Natural killer cell (primary cell): Measurements from ENCODE around the gene SCYGR1. TPM values are rescaled to one million over a fixed set of nuclear protein-coding genes. Genes with fewer than 3 reads are reported as not detected.
"Not testable (repeated sequence)": the region's sequence is repeated elsewhere in the genome, so short reads cannot be mapped to it uniquely, and the experiment has no call there.

ENCODE experiments used
- ATAC-seq, 3 donors: fragments of 150-1000 bp in 2 of 3; fragments of 200-7000 bp in 1 of 3; cut with Tn5 transposase; 1 replicate in 1 of 3; 2 replicates in 2 of 3; pipeline ENCODE4 v1.10.0; 2021; ENCODE audit warnings: mild to moderate bottlenecking in 2 of 3, moderate library complexity in 2 of 3
- DNase-seq, 2 donors: peaks; one replicate each; pipeline versions ENCODE4 v3.0.0 to v3.0.0-alpha.2; 2013 to 2021; ENCODE audit warnings: mixed read lengths in 1 of 2
- H3K27ac ChIP-seq: one replicate; pipeline ENCODE4 v1.5.1; 2013; ENCODE audit warnings: mild to moderate bottlenecking, low read length
- H3K27me3 ChIP-seq: one replicate; pipeline ENCODE4 v1.6.1; 2013; ENCODE audit warnings: low read length; ENCODE audit not compliant: control insufficient read depth, insufficient read depth
- H3K36me3 ChIP-seq: one replicate; pipeline ENCODE4 v1.6.1; 2013; ENCODE audit warnings: low read length; ENCODE audit not compliant: control insufficient read depth, insufficient read depth
- H3K4me1 ChIP-seq: one replicate; pipeline ENCODE4 v1.6.1; 2013; ENCODE audit warnings: low read length; ENCODE audit not compliant: control insufficient read depth, insufficient read depth
- H3K4me3 ChIP-seq: one replicate; pipeline ENCODE4 v1.5.1; 2013; ENCODE audit warnings: low read length
- H3K9me3 ChIP-seq: one replicate; pipeline ENCODE4 v1.6.1; 2013; ENCODE audit warnings: low read length; ENCODE audit not compliant: control insufficient read depth, insufficient read depth
- H3K27ac Mint-ChIP-seq, 2 donors: one replicate each; pipeline ENCODE4 v1.8.0; 2022; ENCODE audit warnings: mild to moderate bottlenecking in 2 of 2, mixed read lengths in 2 of 2, moderate library complexity in 1 of 2
- H3K27me3 Mint-ChIP-seq, 2 donors: one replicate each; pipeline ENCODE4 v1.8.0; 2022; ENCODE audit warnings: low read depth in 2 of 2, mixed read lengths in 2 of 2
- H3K36me3 Mint-ChIP-seq: one replicate; pipeline ENCODE4 v1.8.0; 2022; ENCODE audit warnings: mixed read lengths
- H3K4me1 Mint-ChIP-seq, 2 donors: one replicate each; pipeline ENCODE4 v1.8.0; 2022; ENCODE audit warnings: mixed read lengths in 2 of 2
- H3K4me3 Mint-ChIP-seq: one replicate; pipeline ENCODE4 v1.8.0; 2022; ENCODE audit warnings: mild to moderate bottlenecking, moderate library complexity, mixed read lengths
- H3K9me3 Mint-ChIP-seq, 2 donors: one replicate each; pipeline ENCODE4 v1.8.0; 2022; ENCODE audit warnings: mixed read lengths in 2 of 2
- CTCF ChIP-seq: fragments of 200-600 bp; IDR thresholded peaks from one replicate; pipeline ENCODE4 v1.8.0; 2022; ENCODE audit warnings: antibody characterized with exemption
- WGBS: methylation state at CpG from one replicate; pipeline ENCODE4 v1.1.7; 2013; ENCODE audit warnings: missing lambda C conversion rate; ENCODE audit not compliant: insufficient coverage; 5-methylcytosine and 5-hydroxymethylcytosine counted together
- intact Hi-C: fragments of 100-400 bp; cut with micrococcal nuclease; formaldehyde crosslinking; loops from one replicate; pipeline ENCODE4 v1.14.2; 2022
- total RNA-seq, 4 donors: library from RNA; stranded (reverse); fragments of 120-200 nt in 1 of 4; gene quantifications; one replicate each; pipeline versions ENCODE4 v1.2.3 to v1.2.4, GENCODE V29; 2013 to 2022

SCYGR1 gene
- total RNA-seq: not detected
- not detected for total RNA-seq (2013)

DNA sequence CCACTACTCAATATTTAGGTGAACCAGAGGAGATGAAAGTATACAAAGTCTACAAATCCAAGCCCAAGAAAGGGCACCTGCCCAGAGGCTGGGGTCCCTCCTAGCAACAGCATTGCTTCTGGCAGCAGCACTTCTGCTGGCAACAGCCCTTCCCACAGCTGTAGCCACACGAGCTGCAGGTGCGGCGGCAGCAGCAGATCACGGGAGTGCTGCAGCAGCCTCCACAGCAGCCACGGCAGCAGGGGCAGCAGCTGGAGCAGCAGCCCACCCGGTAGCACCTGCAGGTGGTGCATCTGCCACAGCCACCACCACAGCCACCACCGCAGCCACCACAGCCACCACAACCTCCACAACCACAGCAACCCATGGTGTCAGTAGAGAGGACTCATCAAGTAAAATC, at the start of gene SCYGR1:
Gene SCYGR1 (minus strand): TSS at position 367 of the 400 bp plus-strand sequence. CDS start 0 bp downstream, at position 367.
- H3K36me3 Mint-ChIP-seq, H3K4me1 Mint-ChIP-seq, H3K4me1 ChIP-seq, H3K27ac Mint-ChIP-seq, ATAC-seq, H3K27ac ChIP-seq, H3K4me3 ChIP-seq, H3K9me3 ChIP-seq, H3K36me3 ChIP-seq, intact Hi-C loops, H3K27me3 ChIP-seq, H3K4me3 Mint-ChIP-seq, DNase-seq, H3K9me3 Mint-ChIP-seq: not testable (repeated sequence)
- WGBS: 37% methylated on average over 7 of the region's 7 CpGs
- peaks cover 7 to 10% of the 10 kb centered on the region in 2 donors for H3K27me3 Mint-ChIP-seq

GRCh38 chr2:227436436-227437174, 48.9 kb upstream of the SCYGR1 start:
- H3K4me1 Mint-ChIP-seq: no peaks in the 10 kb centered on the region
- H3K9me3 Mint-ChIP-seq: peaks cover 0 to 8% of the 10 kb centered on the region in 2 donors
- H3K36me3 ChIP-seq: no peaks in the 10 kb centered on the region
- peaks cover 11% of the 10 kb centered on the region for H3K36me3 Mint-ChIP-seq
- DNase-seq (no peak), ATAC-seq (no peak)
- peaks cover 5 to 9% of the 10 kb centered on the region in 2 donors for H3K27me3 Mint-ChIP-seq
- intact Hi-C loops: no loop called here
- no peak overlapping the region for H3K27ac Mint-ChIP-seq
- no peak overlapping the region for H3K4me3 ChIP-seq
- H3K4me1 ChIP-seq: no peaks in the 10 kb centered on the region
- H3K9me3 ChIP-seq: peaks cover 17% of the 10 kb centered on the region
- H3K4me3 Mint-ChIP-seq: no peak overlapping the region
- WGBS: 84% methylated on average over 5 of the region's 7 CpGs
- TF ChIP-seq CTCF: no peak
- H3K27me3 ChIP-seq: no peaks in the 10 kb centered on the region
- no peak overlapping the region for H3K27ac ChIP-seq

DNA sequence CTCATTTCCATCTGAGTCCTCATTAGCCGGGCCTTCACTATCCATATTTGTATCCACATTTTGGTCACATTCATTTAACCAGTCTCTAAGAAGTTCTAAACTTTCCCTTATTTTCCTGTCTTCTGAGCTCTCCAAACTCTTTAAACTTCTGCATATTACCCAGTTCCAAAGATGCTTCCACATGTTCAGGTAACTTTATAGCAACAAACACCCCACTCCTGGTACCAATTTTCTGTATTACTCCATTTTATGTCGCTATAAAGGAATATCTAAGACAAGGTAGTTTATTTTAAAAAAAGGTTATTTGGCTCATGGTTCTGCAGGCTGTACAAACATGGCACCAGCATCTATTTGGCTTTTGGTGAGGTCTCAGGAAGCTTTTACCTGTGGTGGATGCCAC, 45.4 kb upstream of the SCYGR1 start:
- no peak for TF ChIP-seq CTCF
- peaks cover 0 to 5% of the 10 kb centered on the region in 2 donors for H3K27me3 Mint-ChIP-seq
- no peak for DNase-seq
- no peaks in the 10 kb centered on the region for H3K36me3 ChIP-seq
- H3K27me3 ChIP-seq: no peaks in the 10 kb centered on the region
- H3K4me1 Mint-ChIP-seq: no peaks in the 10 kb centered on the region
- peaks cover 17% of the 10 kb centered on the region for H3K9me3 ChIP-seq
- H3K36me3 Mint-ChIP-seq: peaks cover 11% of the 10 kb centered on the region
- no peak overlapping the region for H3K27ac Mint-ChIP-seq
- H3K4me3 ChIP-seq: no peak overlapping the region
- peaks cover 0 to 8% of the 10 kb centered on the region in 2 donors for H3K9me3 Mint-ChIP-seq
- intact Hi-C loops: no loop called here
- H3K4me1 ChIP-seq: no peaks in the 10 kb centered on the region
- ATAC-seq: no peak
- WGBS: 88% methylated on average over 1 of the region's 2 CpGs
- H3K4me3 Mint-ChIP-seq: no peak overlapping the region
- no peak overlapping the region for H3K27ac ChIP-seq

DNA sequence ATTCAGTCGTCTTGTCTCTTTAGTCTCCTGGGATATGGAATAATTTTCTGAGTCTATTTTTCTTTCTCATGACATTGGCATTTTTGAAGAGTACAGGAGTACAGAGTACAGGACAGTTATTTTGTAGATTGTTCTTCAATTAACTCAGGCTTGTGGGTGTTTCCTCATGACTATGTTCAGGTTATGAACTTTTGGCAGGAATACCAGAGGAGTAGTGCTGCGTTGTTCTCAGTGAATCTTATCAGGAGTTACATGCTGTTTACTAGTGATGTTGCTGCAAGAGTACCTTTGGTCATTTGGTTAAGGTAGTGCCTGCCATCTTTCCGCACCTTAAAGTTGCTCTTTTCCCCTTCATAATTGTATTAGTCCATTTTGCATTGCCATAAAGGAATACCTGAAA, 42.9 kb upstream of the SCYGR1 start:
- H3K9me3 ChIP-seq: peaks cover 17% of the 10 kb centered on the region
- no peaks in the 10 kb centered on the region for H3K36me3 ChIP-seq
- peaks cover 11% of the 10 kb centered on the region for H3K36me3 Mint-ChIP-seq
- H3K27me3 ChIP-seq: no peaks in the 10 kb centered on the region
- intact Hi-C loops: no loop called here
- no peak for ATAC-seq
- H3K4me3 Mint-ChIP-seq: no peak overlapping the region
- no peak overlapping the region for H3K27ac ChIP-seq
- H3K27me3 Mint-ChIP-seq: peaks cover 0 to 8% of the 10 kb centered on the region in 2 donors
- TF ChIP-seq CTCF: no peak
- WGBS: 93% methylated on average over 1 of the region's 3 CpGs
- no peak overlapping the region for H3K4me3 ChIP-seq
- DNase-seq: no peak
- H3K4me1 ChIP-seq: no peaks in the 10 kb centered on the region
- no peaks in the 10 kb centered on the region for H3K4me1 Mint-ChIP-seq
- no peak overlapping the region for H3K27ac Mint-ChIP-seq
- H3K9me3 Mint-ChIP-seq: peaks cover 0 to 8% of the 10 kb centered on the region in 2 donors
